HG03097 (cell line): Measurements from ENCODE around the gene CHN2.
"Not testable (repeated sequence)": the region's sequence is repeated elsewhere in the genome, so short reads cannot be mapped to it uniquely, and the experiment has no call there.

Experiments
- ATAC-seq: cut with Tn5 transposase; IDR thresholded peaks from one replicate; pipeline ENCODE4 v1.9.1; 2021; ENCODE audit not compliant: unreplicated experiment, low FRiP score

Gene CHN2

DNA sequence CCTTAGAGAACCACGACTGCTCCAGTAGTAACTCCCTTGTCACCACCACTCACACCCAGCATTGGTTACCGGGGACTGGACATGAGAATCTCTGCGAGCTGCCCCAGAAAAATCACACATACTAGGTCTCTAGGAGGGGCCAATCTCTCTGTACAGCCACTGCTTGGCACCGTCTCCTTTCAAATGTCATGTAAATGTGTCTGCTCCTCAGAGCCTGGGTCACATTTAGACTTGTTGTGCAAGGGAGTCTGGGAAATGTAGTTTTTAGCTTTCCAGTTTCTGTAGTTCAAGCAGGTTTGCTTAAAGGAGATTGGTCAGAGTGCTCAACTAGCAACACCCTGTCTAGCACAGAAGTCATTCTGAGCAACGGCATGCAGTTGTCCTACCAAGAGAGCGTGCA lies 60.0 kb downstream of the CHN2 start:
- no peak for ATAC-seq

GRCh38 chr7:29255199-29255878 lies 60.8 kb downstream of the CHN2 start:
- no peak for ATAC-seq

GRCh38 chr7:29255906-29256692 lies 61.5 kb downstream of the CHN2 start:
- ATAC-seq: no peak

GRCh38 chr7:29256693-29257002 lies 62.1 kb downstream of the CHN2 start:
- no peak for ATAC-seq

DNA sequence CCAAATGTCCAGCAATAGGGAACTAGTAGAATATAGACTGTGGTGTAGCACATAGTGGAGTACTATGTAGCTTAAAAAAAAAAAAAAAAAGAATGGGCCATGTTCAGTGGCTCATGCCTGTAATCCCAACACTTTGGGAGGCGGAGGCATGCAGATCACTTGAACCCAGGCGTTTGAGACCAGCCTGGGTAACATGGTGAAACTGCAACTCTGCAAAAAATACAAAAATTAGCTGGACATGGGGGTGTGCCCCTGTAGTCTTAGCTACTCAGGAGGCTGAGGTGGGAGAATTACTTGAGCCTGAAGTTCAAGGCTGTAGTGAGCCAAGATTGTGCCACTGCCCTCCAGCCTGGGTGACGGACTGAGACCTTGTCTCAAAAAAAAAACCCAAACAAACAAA lies 64.4 kb downstream of the CHN2 start:
- no peak for ATAC-seq

DNA sequence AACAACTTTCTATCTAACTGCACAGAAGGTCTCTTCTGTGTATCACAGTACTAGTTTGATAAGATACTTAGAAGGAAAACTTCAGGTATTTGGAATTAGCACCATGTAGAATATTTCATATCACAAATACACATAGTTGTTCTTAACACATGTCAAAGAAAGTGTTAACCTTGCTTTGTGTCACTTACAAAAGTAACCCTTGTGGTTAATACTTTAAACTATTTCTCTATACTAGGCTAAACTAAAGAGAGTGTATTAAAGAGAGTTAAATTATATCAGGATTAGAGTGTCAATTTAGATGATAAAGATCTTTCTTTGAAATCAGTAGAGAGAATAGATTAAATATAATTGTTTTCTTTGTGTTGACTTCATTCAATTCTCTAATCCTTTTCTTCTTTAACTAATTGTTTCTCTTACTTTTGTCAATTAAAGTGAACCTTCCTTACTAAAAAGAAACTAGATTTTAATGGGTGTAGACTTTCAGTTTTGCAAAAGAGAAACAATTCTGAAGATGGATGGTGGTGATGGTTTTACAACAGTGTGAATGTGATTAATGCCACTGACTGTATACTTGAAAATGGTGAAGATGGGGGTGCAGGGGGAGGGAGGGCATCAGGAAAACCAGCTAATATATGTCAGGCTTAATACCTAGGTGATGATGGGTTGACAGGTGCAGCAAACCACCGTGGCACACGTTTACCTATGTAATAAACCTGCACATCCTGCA lies 67.8 kb downstream of the CHN2 start:
- ATAC-seq: no peak

DNA sequence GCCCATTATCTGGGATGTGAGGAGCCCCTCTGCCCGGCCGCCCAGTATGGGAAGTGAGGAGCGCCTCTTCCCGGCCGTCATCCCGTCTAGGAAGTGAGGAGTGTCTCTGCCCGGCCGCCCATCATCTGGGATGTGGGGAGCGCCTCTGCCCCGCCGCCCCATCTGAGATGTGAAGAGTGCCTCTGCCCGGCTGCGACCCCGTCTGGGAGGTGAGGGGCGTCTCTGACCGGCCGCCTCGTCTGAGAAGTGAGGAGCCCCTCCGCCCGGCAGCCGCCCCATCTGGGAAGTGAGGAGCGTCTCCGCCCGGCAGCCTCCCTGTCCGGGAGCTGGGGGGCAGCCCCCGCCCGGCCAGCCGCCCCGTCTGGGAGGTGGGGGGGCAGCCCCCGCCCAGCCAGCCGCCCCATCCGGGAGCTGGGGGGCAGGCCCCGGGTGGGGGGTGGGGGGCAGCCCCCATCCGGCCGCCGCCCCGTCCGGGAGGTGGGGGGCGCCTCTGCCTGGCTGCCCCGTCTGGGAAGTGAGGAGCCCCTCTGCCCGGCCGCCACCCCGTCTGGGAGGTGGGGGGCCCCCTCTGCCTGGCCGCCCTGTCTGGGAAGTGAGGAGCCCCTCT lies 69.1 kb downstream of the CHN2 start:
- ATAC-seq: not testable (repeated sequence)

GRCh38 chr7:29265208-29265923 lies 70.8 kb downstream of the CHN2 start:
- ATAC-seq: no peak

GRCh38 chr7:29269935-29270334 lies 75.4 kb downstream of the CHN2 start:
- no peak for ATAC-seq

- ATAC-seq: no peak
Measured at GRCh38 chr7:29270594-29271318, 76.2 kb downstream of the CHN2 start.

DNA sequence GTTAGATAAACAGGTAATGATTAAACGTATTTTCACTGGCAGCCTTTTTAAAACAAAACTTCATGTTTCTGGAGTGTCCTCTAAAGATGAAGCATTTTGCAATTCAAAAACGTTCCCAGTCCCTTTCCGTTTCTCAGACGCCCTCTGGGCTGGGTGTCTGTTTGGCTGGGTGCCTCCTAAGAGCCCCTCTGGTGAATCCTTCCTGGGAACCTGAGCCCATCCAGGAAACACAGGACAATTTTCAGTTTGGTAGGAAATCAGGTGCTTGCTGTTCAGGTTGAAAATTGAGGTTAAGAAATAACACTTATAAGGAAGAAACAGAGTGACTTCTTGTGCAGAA lies 76.7 kb downstream of the CHN2 start:
- ATAC-seq: no peak

DNA sequence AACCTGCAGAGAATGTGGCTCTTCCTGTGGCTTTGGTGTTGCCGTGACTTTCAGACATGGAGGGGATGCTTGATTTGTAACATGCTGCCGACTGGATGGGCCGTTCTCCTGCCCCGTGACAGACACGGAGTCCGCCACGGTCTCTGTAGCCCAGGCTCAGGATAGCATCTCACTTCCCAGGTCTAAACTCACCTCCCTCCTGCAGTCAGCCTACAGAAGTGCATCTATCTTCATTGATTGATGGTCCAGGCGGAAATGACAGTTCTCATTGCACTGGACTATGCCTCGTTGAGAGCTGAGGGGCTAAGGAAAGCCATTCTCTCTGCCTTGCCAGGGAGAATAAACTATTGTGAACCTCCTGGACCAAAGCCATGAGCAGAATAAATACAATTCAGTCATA lies 77.5 kb downstream of the CHN2 start:
- no peak for ATAC-seq

- ATAC-seq: no peak
Measured at GRCh38 chr7:29274146-29275017, 79.8 kb downstream of the CHN2 start.

- no peak for ATAC-seq
Measured at GRCh38 chr7:29275018-29275318, 80.4 kb downstream of the CHN2 start.

DNA sequence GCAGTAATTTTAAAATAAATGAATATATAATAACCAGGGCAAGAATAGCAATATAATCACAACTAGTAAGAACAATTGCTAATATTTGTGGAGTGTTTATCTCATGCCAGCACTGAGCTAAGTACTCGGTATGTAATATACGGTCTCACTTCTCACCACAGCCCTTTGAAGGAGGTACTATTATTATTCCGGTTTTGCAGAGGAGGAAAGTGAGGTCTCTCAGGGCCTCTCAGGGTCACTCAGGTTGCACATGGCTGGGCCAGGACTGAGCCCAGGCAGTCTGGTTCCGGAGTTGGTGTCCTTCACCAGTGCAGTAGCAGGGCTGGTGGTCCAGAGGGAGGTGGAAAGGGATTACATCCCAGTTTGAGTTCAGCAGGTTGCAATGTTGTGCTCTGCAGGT lies 80.9 kb downstream of the CHN2 start:
- ATAC-seq: no peak

DNA sequence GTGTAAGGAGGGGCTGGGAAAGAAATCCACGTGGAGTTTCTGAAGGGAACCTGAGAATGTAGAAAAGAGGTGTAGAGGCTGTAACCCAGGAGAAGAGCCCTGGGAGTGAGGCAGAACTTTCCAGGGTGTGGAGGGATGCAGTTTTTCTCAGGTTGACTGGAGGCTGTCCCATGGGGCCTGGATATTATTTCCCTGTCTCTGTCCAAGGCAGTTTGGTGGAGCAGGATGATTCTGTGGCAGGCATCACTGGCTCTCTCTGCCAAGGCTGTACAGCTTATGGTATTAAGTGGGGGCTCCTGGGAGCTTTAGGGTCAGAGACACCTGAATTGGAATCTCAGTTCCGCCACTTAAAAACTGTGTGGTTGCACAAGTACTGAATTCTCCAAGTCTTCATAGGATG lies 81.6 kb downstream of the CHN2 start:
- ATAC-seq: no peak

DNA sequence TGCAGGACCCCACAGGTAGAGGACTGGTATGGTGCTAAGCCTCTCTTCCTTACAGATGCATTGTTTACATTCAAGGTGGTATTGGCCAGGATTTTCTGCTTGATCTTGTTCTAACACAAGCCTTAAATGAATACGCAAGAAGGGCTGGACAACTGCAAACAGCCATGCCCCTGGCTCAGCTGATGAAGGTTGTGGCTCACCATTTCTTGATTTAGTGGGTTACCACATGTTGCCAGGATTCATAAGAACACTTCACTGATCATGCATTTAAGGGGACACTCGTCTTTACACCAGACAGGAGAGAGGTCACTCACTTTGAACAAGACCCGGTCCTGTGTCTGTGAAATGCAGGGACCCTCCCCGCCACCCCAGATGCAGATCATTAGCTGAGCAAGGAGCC lies 82.2 kb downstream of the CHN2 start:
- no peak for ATAC-seq

- no peak for ATAC-seq
Measured at GRCh38 chr7:29277436-29278215, 83.1 kb downstream of the CHN2 start.
